MM.1S (cell line): Measurements from ENCODE around the gene SLC7A1.

Experiments used
- EZH2 ChIP-seq: fragments of 300-600 bp; sonication (generic); optimal IDR thresholded peaks from 2 replicates; pipeline ENCODE3; 2017; ENCODE audit warnings: low read depth, mild to moderate bottlenecking, antibody characterized with exemption, low read length, mixed read lengths
- EZH2phosphoT487 ChIP-seq: fragments of 300-600 bp; sonication (generic); IDR thresholded peaks from 2 replicates; pipeline ENCODE4 v1.6.1; 2018; ENCODE audit warnings: antibody characterized with exemption, low read length
- TF ChIP-seq, protein P1 (sequence below): fragments of 300-600 bp; sonication (generic); IDR thresholded peaks from 2 replicates; pipeline ENCODE4 v1.5.1; 2016; ENCODE audit warnings: antibody characterized with exemption, low read length, mixed read lengths

DNA sequence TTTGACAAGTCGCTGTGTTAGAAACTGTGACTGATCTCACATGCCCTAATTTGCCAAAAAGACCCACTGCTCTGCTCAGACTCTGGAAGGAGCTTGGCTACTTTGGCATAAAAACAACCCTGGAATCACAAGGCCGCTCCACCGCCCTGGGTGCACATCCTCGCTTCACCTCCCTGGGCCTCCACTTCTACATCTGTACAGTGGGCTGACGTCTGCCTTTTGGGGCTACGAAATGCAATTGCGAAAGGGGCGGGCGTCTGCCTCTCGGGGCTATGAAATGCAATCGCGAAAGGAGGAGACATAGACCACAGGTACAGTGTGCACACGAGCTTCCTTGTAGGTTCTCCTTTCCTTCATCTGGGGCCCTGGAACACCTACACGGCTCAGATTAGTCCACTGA is 74.2 kb downstream of the SLC7A1 start:
- TF ChIP-seq, protein P1, sequence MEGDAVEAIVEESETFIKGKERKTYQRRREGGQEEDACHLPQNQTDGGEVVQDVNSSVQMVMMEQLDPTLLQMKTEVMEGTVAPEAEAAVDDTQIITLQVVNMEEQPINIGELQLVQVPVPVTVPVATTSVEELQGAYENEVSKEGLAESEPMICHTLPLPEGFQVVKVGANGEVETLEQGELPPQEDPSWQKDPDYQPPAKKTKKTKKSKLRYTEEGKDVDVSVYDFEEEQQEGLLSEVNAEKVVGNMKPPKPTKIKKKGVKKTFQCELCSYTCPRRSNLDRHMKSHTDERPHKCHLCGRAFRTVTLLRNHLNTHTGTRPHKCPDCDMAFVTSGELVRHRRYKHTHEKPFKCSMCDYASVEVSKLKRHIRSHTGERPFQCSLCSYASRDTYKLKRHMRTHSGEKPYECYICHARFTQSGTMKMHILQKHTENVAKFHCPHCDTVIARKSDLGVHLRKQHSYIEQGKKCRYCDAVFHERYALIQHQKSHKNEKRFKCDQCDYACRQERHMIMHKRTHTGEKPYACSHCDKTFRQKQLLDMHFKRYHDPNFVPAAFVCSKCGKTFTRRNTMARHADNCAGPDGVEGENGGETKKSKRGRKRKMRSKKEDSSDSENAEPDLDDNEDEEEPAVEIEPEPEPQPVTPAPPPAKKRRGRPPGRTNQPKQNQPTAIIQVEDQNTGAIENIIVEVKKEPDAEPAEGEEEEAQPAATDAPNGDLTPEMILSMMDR: no peak
- TF ChIP-seq EZH2phosphoT487 (no peak), EZH2 (no peak)
